ENCODE data around the gene STK39.

STK39 gene

DNA sequence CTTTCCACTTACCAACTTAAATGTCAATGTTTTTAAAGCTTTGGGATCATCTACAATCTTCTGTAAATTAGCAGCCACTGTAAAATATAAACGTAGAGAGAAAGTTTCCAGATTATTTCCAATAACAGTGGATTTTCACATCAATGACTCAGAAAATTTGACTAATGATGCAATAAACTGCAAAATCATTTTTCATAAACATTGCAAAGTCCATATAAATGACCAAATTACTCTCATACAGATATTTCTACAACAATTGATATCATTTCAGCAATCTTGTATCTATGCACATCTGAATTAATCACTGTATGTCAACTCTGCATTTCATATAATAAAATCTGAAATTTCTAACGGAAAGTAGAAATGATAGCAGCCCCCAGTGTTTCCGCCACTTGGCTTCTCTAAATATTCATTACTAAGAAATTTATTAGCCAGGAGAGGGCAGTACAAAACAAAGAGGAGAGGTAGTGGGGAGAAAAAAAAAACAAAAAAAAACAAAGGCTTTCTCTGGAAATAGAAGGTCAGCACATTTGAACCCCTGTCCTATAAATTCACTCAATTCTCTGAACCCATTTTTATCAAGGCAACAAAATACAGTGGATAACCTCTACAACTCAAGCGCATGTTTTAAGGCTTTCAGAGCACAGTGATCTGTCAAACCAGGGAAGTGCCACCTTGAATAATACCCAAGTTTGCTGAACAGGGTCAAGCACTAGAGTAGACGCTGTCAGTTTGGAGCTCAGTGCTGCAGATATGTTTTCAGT lies 282.6 kb downstream of the STK39 start:
- no peak for DNase-seq (ENCODE audit: low read depth in 2 of 3, low spot score in 1 of 3)

DNA sequence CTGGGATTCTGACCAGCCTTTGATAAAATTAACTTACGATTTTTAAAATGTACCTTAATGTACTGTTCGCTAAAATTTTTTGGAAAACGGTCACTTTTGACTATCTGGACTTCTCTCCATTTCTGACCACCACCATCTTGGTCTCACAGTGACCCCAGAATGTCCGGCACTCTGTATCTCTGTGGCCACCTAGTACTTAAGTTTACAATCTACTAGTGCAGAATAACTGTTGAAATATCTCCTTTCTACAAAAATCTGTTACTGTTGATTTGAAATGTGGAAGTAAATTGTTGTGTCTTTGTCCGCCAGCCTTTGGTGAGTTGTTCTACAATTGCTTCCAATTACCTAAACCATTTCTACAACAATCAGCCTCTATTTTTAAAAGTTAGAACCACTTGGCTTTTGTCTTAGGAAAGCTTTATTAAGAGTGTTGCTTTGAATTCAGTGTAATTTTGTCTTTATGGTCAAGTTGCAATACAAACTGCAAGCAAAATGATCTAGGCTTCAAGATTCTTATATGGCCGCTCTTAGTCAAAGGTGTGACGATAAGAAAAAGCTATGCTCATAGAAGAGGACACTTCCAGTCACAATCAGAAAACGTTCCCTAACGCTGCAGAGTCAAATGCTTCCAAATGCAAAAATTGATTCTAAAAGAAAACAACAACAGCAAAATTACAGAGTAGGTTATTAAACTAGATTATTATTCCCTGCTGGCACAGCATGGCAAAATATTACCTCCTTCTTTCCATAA lies 283.3 kb downstream of the STK39 start:
- DNase-seq (ENCODE audit: low read depth in 2 of 3, low spot score in 1 of 3) = no peak

DNA sequence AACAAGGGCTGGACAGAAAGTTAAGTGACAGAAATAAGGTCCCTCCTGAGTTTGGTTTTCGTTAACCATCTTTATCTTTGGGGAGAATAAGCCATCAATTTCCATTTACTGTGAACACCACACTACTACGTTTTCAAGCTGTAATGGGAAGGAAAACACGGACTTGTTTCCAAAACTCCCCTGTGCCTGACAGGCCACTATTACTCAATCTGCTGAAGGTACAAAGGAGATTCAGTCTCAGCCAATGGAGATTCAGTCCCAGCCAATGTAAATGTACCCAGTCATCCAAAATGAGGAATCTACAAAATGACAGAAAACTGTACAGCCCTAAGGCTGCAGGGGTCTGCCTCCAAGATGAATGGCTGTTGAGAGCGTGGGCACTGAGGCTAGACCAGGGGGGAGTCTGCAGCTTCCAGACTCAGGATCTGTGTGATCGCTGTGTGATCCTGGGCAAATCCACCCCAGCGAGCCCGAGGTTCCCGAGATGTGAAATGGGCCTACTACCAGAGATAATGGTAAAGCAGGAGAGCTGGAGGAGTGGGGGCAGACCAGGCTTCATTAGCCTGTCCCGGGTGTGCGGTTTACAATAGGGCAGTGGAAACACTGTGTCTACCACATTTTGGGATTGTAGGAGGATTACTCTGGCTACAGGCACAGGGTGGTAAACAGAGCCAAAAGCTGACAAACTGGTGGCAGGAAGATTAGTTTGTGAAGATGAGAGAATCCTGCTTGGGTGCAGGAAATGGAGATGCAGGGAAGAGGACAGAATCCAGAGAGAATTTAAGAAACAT lies 284.8 kb downstream of the STK39 start:
- DNase-seq (ENCODE audit: low read depth in 2 of 3, low spot score in 1 of 3) = no peak

DNA sequence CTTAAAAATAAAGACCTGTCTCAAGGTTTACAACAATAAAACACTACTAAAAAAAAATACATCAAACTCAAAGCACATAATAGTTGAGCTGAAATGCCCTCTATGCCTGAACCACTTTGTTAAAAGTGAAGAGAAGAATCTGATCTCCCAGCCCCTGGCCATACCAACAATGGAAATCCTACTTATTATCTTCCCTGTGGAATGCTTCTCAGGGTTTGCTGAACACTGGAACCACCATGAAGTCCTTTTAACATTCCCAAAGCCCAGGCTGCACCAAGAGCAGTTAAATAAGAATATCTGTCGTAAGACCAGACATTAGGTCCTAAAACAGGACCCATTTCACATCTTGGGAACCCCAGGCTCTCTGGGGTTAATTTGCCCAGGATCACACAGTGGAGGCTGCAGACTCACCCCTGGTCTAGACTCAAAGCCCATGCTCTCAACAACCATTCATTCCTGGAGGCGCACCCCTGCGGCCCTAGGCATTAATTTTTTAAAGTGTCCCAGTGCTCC lies 285.8 kb downstream of the STK39 start:
- no peak for DNase-seq (ENCODE audit: low read depth in 2 of 3, low spot score in 1 of 3)

DNA sequence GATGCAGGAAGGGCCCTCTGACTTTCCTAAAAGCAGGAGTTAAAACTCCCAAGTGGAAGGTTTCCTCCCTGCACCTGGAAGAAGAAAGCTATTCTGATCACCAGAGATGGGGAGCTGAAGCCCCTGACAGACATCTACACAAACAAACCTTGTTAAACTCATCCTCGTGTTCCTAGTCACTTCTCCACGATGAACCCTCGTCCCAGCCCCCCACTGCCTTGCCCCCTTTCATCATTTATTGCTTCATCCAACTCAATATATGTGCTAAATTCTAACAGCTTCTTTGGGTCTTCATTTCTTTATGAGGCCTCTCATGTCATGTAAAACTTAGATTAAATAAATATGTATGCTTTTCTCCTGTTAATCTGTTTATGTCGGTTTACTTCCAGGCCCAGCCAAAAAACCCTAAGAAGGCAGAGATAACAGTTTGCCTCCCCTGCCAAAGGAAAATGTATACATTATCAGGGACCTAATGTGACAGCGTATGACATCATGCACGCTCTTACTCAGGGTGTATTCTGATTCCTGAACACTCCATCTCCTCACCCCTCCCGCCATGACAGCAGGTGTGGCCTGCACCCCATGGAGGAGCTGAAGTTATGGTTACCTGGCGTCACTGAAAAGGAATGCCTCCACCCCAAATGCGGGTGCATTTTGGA lies 287.2 kb downstream of the STK39 start:
- no peak for DNase-seq (ENCODE audit: low read depth in 2 of 3, low spot score in 1 of 3)

DNA sequence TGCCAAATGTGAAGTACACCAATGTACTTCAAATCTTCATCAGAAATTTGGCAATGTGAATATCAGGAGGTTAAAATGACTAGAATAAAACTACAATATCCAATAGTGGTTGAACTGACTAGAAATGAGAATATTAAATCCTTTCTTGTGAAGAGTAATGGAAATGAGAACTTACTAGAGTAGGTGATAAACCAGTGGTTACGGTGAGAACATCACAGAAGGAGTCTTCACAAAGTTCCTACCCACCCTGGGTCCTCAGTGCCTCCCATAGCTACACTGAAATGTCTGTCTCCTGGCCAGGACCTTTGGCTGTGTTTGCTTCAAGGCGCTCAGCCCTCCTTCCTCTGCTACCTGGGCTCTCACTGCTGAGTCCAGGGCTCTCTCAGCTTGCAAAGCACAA lies 289.7 kb downstream of the STK39 start:
- no peak for DNase-seq (ENCODE audit: low read depth in 2 of 3, low spot score in 1 of 3)

DNA sequence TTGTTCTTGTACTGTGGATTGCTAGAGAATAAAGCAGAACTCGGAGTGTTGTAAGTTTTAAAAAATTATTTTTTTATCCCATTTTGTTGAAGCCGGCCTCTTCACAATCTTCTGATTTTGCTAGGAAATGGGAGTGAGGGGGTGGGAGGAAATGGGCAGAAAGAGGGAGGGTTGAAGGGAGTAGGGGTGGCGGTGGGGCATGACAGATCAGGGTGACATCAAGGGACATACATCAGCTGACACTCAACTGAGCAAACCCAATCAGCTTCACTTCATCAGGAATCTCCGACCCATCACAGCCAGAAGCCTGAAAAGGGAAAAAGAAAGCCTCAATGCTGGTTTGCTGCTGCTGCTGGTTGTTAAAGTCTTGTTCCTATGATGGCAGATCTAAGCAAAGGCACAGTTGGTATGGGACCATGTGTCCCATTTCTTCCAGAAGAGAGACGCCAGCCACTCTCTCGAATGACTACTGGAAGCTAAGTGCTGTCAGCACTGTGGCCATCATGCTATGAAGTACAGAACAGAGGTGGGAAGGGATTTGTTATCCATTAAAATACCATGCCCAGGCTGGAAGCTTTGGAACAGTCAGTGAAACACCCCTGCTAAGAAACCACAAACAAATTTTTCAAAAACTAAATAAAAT lies 292.0 kb downstream of the STK39 start:
- no peak for DNase-seq (ENCODE audit: low read depth in 2 of 3, low spot score in 1 of 3)

DNA sequence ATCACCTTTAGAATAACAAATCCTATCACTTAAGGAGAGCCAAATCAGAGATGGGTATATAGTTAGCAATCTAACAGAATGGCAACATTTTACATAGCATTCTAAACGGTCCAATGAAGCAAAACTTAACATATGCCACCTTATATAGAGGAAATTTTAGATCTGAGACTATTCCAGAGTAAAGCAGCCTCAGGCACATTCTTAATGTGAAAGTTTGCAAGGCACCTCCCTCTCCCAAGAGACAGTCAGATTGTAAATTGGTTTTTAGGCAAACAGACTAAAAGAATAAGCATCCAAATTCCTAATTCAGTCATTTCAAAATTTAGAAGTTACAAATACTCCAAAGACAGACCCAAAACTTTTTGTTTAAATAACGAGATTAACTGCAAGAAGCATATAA lies 292.9 kb downstream of the STK39 start:
- DNase-seq (ENCODE audit: low read depth in 2 of 3, low spot score in 1 of 3) = no peak

DNA sequence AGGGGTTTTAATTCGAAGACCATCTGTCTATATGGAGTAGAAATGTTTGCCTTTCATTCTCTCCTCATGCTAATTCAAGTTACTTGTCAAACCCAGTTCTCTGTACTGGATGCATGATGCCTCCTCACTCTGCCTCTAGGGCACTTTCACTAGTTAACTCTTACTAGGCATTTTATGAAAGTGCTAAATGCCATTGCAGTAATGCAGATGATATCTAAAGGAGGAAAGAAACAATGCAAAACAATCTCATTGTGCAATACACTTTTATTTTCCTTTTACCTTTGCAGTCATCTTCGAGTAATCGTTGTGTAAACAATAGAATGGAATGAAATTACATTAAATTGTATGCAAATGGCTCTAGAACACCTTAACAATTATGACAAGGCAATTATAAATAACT lies 293.6 kb downstream of the STK39 start:
- no peak for DNase-seq (ENCODE audit: low read depth in 2 of 3, low spot score in 1 of 3)

DNA sequence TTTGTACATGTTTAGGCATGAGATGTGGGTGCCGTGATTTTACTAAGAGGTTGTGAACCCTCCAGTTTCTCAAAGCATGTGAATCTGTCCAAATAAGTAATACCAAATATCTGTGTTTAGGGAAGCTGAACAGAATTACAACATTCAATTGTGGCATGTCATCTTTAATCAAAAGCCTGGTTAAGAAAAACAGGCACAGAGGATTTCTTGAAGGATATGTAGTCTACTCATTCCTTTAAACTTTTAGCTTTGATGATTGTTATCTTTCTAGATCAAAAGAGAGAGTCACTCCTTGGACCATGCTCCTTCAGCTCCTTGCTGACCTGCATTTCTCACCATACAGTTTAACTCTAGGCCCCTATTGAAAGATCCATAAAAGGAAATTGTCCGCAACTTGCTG lies 296.8 kb downstream of the STK39 start:
- no peak for DNase-seq (ENCODE audit: low read depth in 2 of 3, low spot score in 1 of 3)

DNA sequence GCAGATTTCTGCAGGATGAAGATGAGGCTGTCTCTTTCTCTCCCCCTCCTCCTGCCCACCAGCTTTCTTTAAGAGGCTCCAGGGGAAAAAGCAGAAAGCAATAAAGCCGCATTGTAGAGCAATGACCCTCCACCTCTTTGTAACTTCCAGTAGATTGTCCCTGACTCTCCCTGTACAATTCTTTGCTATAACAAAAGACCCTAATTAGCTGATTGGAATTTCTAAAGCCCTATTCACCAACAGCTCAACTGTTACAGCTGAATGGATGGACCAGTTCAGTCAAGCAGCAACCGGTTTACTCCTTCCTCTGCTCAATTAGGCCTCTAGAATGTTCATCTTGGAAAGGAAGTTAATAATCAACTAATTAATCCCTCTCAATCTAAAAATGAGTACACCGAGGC lies 301.0 kb downstream of the STK39 start:
- no peak for DNase-seq (ENCODE audit: low read depth in 2 of 3, low spot score in 1 of 3)

DNA sequence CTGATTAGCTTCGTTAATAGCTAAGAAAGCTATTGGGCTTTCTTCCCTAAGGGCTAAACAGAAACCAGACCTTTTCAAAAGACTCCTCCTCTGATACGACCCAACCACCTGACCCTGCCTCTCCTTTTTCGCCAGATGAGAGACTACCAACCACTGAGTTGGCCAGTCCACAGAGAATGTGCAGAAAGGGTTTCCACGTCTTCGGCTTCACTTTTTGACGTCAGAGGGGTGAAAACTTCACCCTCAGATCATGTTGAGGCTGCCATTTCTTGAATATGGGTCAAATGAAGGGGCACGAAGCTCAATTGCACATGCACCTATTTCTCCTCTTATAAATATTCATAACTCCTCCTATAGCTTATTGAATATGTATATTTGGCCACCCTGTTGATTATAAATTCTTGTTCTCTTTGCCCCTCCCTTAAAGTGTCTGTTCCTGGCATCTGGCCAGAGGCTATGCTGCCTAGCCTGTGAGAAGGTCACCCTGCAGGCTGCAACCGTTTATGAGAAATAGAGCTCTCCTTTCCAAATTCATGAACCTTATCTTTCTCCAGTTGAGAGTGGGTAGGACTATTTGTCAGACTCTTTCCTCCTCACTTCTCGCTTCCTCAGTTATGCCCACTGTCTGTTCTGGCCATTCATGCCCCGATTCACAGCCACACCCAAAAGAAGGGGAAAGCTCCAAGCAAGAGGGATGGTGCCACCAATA lies 301.6 kb downstream of the STK39 start:
- no peak for DNase-seq (ENCODE audit: low read depth in 2 of 3, low spot score in 1 of 3)

DNA sequence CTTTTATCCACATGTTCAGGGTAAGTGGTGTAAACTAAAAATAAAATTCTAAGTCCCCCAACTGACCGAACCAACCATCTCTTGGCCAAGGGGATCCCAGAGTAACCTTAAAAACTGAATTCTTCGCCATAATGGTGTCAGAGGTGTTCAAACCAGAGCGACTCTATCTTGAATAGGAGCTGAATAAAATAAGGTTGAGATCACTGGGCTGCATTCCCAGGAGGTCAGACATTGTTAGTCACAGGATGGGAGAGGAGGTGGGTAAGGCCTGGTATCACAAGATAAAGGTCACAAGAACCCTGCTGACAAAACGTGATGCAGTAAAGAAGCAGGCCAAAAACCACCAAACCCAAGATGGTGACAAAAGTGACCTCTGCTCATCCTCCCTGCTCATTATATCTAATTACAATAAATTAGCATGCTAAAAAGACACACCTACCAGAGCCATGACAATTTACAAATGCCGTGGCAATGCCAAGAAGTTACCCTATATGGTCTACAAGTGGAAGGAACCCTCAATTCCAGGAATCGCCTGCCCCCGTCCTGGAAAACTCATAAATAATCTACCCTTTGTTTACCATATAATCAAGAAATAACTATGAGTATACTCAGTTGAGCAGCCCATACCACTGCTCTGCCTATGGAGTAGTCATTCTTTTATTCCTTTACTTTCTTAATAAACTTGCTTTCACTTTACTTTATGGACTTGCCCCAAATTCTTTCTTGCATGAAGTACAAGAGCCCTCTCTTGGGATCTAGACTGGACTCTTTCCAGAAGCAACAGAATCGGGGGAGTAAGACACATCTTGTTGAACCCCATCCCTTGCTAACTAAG lies 302.4 kb downstream of the STK39 start:
- DNase-seq (ENCODE audit: low read depth in 2 of 3, low spot score in 1 of 3) = no peak

DNA sequence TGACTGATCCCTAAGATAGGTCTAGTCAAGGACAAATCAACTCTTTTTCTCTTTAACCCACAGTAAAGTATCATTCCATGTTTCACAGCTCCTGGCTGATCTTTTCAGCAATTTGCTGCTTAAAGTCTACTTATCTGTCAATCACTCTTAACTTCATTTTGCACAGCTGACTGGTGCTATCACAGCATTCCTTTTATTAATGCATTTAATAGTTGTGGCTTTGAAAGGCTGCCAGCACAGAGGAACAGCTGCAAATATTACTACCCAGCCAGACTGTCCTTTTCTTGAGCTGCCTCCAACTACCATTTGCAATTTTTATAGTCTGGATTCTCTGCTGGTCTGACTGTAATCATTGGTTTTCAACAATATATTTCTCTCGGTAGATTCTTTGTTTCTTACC lies 303.5 kb downstream of the STK39 start:
- no peak for DNase-seq (ENCODE audit: low read depth in 2 of 3, low spot score in 1 of 3)

DNA sequence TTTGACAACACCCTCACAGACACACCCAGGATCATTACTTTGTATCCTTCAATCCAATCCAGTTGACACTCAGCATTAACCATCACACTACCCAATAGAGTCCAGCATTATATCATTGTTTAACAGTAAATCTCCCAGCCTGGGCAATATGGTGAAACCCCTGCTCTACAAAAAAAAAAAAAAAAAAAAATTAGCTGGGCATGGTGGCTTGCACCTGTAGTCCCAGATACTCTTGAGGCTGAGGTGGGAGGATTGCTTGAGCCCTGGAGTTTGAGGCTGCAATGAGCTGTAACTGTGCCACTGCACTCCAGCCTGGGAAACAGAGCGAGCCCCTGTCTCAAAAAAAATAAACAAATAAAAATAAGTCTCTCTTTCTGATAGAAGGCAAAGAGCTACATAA lies 304.0 kb downstream of the STK39 start:
- no peak for DNase-seq (ENCODE audit: low read depth in 2 of 3, low spot score in 1 of 3)

DNA sequence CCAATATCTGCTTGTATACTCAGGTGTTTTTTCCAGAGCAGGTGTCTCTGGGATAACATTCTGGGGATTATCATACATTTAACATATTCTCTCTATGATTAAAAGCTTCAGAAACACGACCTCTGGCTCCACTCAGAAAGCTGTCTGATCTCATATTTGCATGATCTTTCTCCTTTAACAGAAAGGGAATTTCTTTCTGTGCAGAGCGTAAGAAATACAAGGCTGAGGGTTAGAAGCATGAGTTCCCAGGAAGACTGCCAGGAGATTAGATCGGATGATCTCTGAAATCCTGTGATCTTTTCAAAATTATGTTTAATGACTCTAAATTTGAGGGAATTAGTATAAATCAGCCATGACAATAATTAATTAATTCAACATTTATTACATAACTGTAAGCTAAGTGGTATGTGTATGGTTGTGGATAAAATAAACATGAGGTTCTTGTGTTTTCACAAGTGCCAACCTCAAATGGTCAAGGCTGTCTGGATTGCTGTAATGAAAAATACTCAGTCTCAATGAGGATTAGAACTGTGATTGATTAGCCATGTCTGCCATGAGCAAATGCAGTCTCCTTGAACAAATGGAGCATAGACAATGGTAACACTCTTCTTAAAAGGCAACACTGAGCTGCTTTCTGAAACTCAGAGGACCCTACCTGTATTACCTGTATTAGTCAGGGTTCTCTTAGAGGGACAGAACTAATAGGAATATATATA lies 304.9 kb downstream of the STK39 start:
- DNase-seq (ENCODE audit: low read depth in 2 of 3, low spot score in 1 of 3) = no peak

DNA sequence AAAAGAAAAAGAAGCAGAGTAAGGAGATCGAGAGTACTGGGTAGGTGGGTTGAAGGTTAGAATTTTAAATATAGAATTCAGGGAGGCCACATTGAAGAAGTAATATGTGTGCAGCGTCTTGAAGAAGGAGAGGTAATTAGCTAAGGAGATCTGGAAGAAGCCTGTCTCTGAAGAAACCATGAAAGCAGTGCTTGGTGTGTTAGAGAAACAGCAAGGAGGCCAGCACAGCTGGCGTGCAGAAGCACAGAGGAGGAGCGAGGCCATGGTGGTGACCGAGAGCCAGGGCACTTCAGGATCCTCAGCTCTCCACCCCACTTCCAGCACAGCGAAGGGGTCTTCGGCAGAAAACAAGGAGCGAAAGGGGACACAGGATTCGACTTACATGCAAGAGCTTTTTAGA lies 305.8 kb downstream of the STK39 start:
- DNase-seq (ENCODE audit: low read depth in 2 of 3, low spot score in 1 of 3) = no peak

DNA sequence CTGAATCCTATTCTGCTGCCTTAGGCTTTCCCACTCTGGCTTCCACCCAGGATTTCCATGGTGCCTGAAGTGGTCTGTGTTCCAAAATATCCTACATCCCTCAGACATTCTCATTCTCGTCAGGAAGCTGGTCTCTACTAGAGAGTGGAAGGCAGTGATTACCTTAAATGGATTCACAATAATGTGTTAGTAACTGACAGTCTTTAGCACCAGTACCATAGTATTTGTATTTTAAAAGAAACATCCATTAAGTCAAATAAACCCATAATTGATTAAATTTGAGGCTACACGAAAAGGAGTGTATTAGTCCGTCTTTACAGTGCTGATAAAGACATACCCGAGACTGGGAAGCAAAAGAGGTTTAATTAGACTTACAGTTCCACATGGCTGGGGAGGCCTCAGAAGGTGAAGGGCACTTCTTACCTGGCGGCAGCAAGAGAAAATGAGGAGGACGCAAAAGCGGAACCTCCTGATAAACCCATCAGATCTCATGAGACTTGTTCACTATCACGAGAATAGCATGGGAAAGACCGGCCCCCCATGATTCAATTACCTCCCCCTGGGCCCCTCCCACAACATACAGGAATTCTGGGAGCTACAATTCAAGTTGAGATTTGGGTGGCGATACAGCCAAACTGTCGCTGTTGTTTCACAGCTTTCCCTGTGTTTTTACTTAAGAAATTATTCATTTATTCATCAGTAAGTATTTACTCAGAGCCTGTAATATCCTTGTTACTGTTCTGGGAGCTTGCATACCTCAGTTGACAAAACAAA lies 306.5 kb downstream of the STK39 start:
- DNase-seq (ENCODE audit: low read depth in 2 of 3, low spot score in 1 of 3) = no peak
